ENCODE data around the gene COL13A1. TPM values are rescaled to one million over a fixed set of nuclear protein-coding genes. Genes with fewer than 3 reads are reported as not detected.

Gene COL13A1
- total and polyA plus RNA-seq, 2 of the 8 experiments (the other 6 are each of a cell fraction or from before 2014, with no cell fraction given): 2.6 to 5.2 TPM

DNA sequence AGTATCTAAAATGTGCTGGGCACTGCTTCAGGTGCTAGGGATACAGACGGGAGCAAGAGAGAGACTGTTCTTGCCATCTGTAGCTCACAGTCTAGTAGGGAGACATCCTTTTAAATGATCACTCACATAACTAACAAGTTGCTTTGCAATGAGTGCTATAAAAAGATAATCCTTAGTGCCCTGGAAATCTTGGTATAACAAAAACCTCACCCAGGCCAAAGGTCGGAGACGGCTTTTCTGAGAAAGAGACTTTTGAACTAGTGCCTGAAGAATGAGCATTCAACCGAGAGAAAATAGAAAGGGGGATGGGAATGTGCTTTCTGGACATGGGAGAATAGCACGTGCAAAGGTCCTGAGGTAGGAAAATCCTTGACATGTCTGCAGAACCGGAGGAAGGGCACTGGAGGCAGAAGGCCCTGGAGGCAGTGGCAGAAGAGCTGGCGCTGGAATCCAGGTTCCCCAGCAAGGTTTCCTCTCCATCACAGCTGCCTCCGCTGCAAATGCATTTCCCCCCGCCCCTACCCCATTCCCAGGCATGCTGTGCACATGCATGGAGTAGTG, 89.4 kb downstream of the COL13A1 start:
- Histone ChIP-seq H2AFZ (ENCODE audit: low read length) (no peak overlapping the region), H3K4ac (replicated peaks; ENCODE audit: insufficient read length, low read depth, low read length) (no peak overlapping the region), H3K4me2 (ENCODE audit: insufficient read depth in 1 of 2, low read depth in 2 of 2, low read length in 2 of 2) (no peak overlapping the region), H3K4me1 (replicated peaks in 1 of 4; ENCODE audit: control insufficient read depth in 3 of 4, insufficient read depth in 4 of 4, low read length in 3 of 4) (peaks cover 0 to 5% (median 1%) of the 10 kb centered on the region in 4 experiments; a peak in 2 of 7 replicates), H3K79me1 (ENCODE audit: low read depth, low read length) (no peaks in the 10 kb centered on the region), H2AK5ac (ENCODE audit: low read depth, low read length) (no peak overlapping the region), H3K9ac (replicated peaks in 1 of 4; ENCODE audit: extremely low read depth in 1 of 4, low read depth in 3 of 4, low read length in 3 of 4) (no peak overlapping the region), H2BK5ac (ENCODE audit: low read depth, low read length) (no peak overlapping the region), H2BK12ac (ENCODE audit: low read depth, low read length) (no peak overlapping the region), H2BK20ac (ENCODE audit: low read length) (no peak overlapping the region), H4K20me1 (replicated peaks in 1 of 2; ENCODE audit: control insufficient read depth in 1 of 2, insufficient read depth in 2 of 2, low read length in 2 of 2) (no peaks in the 10 kb centered on the region), H3K79me2 (ENCODE audit: control insufficient read depth in 1 of 2, insufficient read depth in 2 of 2, low read length in 2 of 2) (no peaks in the 10 kb centered on the region), H4K91ac (replicated peaks; ENCODE audit: insufficient read length, low read length) (no peak overlapping the region), H3K9me3 (ENCODE audit: insufficient read depth in 2 of 2, low read depth in 1 of 2, low read length in 1 of 2) (no peaks in the 10 kb centered on the region; a peak in 1 of 4 replicates), H2BK120ac (replicated peaks; ENCODE audit: low read depth, low read length) (no peak overlapping the region), H3K18ac (ENCODE audit: extremely low read depth, low read length) (no peak overlapping the region), H3K27ac (ENCODE audit: low read depth, low read length) (no peak overlapping the region), H3K36me3 (ENCODE audit: control insufficient read depth in 2 of 4, insufficient read depth in 4 of 4, low read length in 3 of 4) (no peaks in the 10 kb centered on the region), H3K23ac (ENCODE audit: insufficient read length) (no peak overlapping the region), H4K5ac (ENCODE audit: insufficient read length, low read depth, low read length) (no peak overlapping the region), H3K56ac (replicated peaks; ENCODE audit: insufficient read length, low read depth, low read length) (no peak overlapping the region), H3K4me3 (ENCODE audit: extremely low read depth in 1 of 4, insufficient read depth in 2 of 4, low read depth in 3 of 4, low read length in 4 of 4) (no peak overlapping the region), H4K8ac (ENCODE audit: extremely low read depth, insufficient read depth, low read length) (no peak overlapping the region), H3K23me2 (ENCODE audit: low read depth, low read length) (no peaks in the 10 kb centered on the region), H3K27me3 (replicated peaks in 1 of 4; ENCODE audit: control insufficient read depth in 3 of 4, extremely low read depth in 1 of 4, insufficient read depth in 3 of 4, low read length in 3 of 4) (no peaks in the 10 kb centered on the region; a peak in 2 of 7 replicates), H2BK15ac (ENCODE audit: low read length) (no peak overlapping the region), H3K14ac (ENCODE audit: insufficient read length) (no peak overlapping the region)
- FAIRE-seq (no peak), DNase-seq (ENCODE audit: low read depth in 1 of 2, low spot score in 2 of 2) (no peak)
- ChIA-PET CTCF (ENCODE audit: partially characterized antibody) (interaction anchor here (0.7 to 7.0 kb wide), 10 partner anchors 8 to 81 kb away, joined by 3 to 78 read pairs (median 5); no protein-coding TSS in a partner anchor), POLR2A (ENCODE audit: partially characterized antibody) (interaction anchor here (1.0 to 1.3 kb wide), 2 partner anchors 10 to 23 kb away, joined by 4 to 5 read pairs; no protein-coding TSS in a partner anchor)
- TF ChIP-seq CHD2 (IDR thresholded peaks at IDR 0.05; ENCODE audit: low read length): no peak
- no peak for TF ChIP-seq HDAC2 (IDR thresholded peaks at IDR 0.05; ENCODE audit: borderline replicate concordance in 1 of 2, low read depth in 2 of 2, low read length in 2 of 2)
- TF ChIP-seq JUN (IDR thresholded peaks at IDR 0.05; ENCODE audit: low read depth, low read length): no peak
- TF ChIP-seq JUND (IDR thresholded peaks at IDR 0.05; ENCODE audit: low read length): no peak
- no peak for TF ChIP-seq ATF3 (IDR thresholded peaks at IDR 0.05; ENCODE audit: insufficient read depth, low read depth, low read length)
- TF ChIP-seq CTBP2 (IDR thresholded peaks at IDR 0.05; ENCODE audit: borderline replicate concordance, insufficient read depth, insufficient read length, low read length): no peak
- 89% methylated on average over 8 of the region's 9 CpGs; no CpG with 5 or more reads in 1 of the 2 experiments for WGBS, 2 experiments (ENCODE audit: extremely low coverage in 1 of 2, insufficient coverage in 1 of 2, insufficient read length in 1 of 2, insufficient replicate concordance in 2 of 2, low coverage in 1 of 2, low lambda C conversion rate in 2 of 2, missing lambda C conversion rate in 1 of 2)

Data from H1 (cell line).